ENCODE measurements around the gene TNFRSF4.

TNFRSF4 gene

GRCh38 chr1:1168451-1169411 is 45.2 kb downstream of the TNFRSF4 start:
- in situ Hi-C loops (cut with MboI; ENCODE audit: low sequenced_read_pairs, unreplicated experiment), result no loop called here
- no peak for DNase-seq (ENCODE audit: low spot score)
- TF ChIP-seq CTCF (IDR thresholded peaks at IDR 0.05; ENCODE audit: borderline replicate concordance, control extremely low read depth, extremely low read depth, insufficient read depth, missing control alignments), result no peak

- no peak for DNase-seq (ENCODE audit: low spot score)
- TF ChIP-seq CTCF (IDR thresholded peaks at IDR 0.05; ENCODE audit: borderline replicate concordance, control extremely low read depth, extremely low read depth, insufficient read depth, missing control alignments), result no peak
- in situ Hi-C loops (cut with MboI; ENCODE audit: low sequenced_read_pairs, unreplicated experiment), result no loop called here
Observed at GRCh38 chr1:1167841-1168450, 46.0 kb downstream of the TNFRSF4 start.

GRCh38 chr1:1167398-1167821 is 46.5 kb downstream of the TNFRSF4 start:
- in situ Hi-C loops (cut with MboI; ENCODE audit: low sequenced_read_pairs, unreplicated experiment), result no loop called here
- no peak for TF ChIP-seq CTCF (IDR thresholded peaks at IDR 0.05; ENCODE audit: borderline replicate concordance, control extremely low read depth, extremely low read depth, insufficient read depth, missing control alignments)
- DNase-seq (ENCODE audit: low spot score), result no peak

- in situ Hi-C loops (cut with MboI; ENCODE audit: low sequenced_read_pairs, unreplicated experiment), result no loop called here
- no peak for DNase-seq (ENCODE audit: low spot score)
- no peak for TF ChIP-seq CTCF (IDR thresholded peaks at IDR 0.05; ENCODE audit: borderline replicate concordance, control extremely low read depth, extremely low read depth, insufficient read depth, missing control alignments)
Observed at GRCh38 chr1:1166642-1167397, 47.1 kb downstream of the TNFRSF4 start.

GRCh38 chr1:1165900-1166421 is 48.0 kb downstream of the TNFRSF4 start:
- no peak for TF ChIP-seq CTCF (IDR thresholded peaks at IDR 0.05; ENCODE audit: borderline replicate concordance, control extremely low read depth, extremely low read depth, insufficient read depth, missing control alignments)
- in situ Hi-C loops (cut with MboI; ENCODE audit: low sequenced_read_pairs, unreplicated experiment), result no loop called here
- DNase-seq (ENCODE audit: low spot score), result no peak

- in situ Hi-C loops (cut with MboI; ENCODE audit: low sequenced_read_pairs, unreplicated experiment), result no loop called here
- no peak for TF ChIP-seq CTCF (IDR thresholded peaks at IDR 0.05; ENCODE audit: borderline replicate concordance, control extremely low read depth, extremely low read depth, insufficient read depth, missing control alignments)
- no peak for DNase-seq (ENCODE audit: low spot score)
Observed at GRCh38 chr1:1165485-1165884, 48.5 kb downstream of the TNFRSF4 start.

Measured in GM13976 (cell line).